ENCODE results near the gene LIMA1.

Gene LIMA1

DNA sequence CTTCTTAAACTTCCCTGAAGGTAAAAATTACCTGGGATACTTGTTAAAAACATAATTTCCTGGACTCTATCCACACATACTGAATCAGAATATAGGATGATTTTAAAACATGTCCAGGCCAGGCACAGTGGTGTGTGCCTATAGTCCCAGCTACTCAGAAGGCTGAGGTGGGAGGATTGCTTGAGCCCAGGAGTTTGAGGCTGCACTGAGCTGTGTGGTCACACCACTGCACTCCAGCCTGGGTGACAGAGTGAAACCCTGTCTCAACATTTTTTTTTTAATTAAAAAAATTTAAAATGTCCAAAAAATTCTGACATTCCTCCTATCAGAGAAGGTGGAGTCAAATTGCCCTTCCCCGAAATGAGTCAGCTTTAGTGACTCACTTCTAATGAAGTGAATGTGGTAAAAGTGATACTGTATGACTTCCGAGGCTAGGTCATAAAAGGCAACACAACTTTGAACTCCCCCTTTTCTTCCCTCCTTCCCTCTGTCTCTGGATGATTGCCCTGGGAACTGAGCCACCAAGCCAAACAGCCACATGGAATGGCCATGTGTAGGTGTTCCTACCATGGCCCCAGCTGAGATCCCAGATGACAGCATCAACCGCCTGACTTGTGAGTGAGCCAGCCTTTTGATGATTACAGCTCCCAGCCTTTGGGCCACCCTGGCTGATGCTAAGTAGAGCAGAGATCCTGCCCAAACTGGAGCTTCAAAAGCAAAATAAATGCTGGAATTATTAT is 36.3 kb downstream of the LIMA1 start:
- no peaks in the 10 kb centered on the region for H3F3A ChIP-seq (ENCODE audit: control insufficient read depth, insufficient read depth)
- no peaks in the 10 kb centered on the region for H4K20me1 ChIP-seq (ENCODE audit: control insufficient read depth, insufficient read depth, low read depth, low read length)
- TF ChIP-seq, protein P1, sequence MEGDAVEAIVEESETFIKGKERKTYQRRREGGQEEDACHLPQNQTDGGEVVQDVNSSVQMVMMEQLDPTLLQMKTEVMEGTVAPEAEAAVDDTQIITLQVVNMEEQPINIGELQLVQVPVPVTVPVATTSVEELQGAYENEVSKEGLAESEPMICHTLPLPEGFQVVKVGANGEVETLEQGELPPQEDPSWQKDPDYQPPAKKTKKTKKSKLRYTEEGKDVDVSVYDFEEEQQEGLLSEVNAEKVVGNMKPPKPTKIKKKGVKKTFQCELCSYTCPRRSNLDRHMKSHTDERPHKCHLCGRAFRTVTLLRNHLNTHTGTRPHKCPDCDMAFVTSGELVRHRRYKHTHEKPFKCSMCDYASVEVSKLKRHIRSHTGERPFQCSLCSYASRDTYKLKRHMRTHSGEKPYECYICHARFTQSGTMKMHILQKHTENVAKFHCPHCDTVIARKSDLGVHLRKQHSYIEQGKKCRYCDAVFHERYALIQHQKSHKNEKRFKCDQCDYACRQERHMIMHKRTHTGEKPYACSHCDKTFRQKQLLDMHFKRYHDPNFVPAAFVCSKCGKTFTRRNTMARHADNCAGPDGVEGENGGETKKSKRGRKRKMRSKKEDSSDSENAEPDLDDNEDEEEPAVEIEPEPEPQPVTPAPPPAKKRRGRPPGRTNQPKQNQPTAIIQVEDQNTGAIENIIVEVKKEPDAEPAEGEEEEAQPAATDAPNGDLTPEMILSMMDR (IDR thresholded peaks at IDR 0.05; ENCODE audit: low read depth, low read length, poor library complexity, severe bottlenecking), result no peak
- no peak for TF ChIP-seq EZH2phosphoT487 (IDR thresholded peaks at IDR 0.05; ENCODE audit: borderline replicate concordance, low read length)
- no peak overlapping the region for H3K4me3 ChIP-seq (ENCODE audit: low read length)
- H3K79me2 ChIP-seq (ENCODE audit: control insufficient read depth, low read length), result no peaks in the 10 kb centered on the region
- no peak overlapping the region for H3K27ac ChIP-seq (ENCODE audit: low read depth, low read length)
- no peaks in the 10 kb centered on the region for H3K4me1 ChIP-seq (ENCODE audit: control insufficient read depth, low read length)
- H3K4me2 ChIP-seq (ENCODE audit: low read length), result no peak overlapping the region
- no peaks in the 10 kb centered on the region for H3K36me3 ChIP-seq (ENCODE audit: control insufficient read depth, low read length)
- H3K9me3 ChIP-seq (ENCODE audit: control insufficient read depth, insufficient read depth, low read length), result no peaks in the 10 kb centered on the region
- peaks cover 4% of the 10 kb centered on the region; the same call in 1 of the 2 replicates for H3K27me3 ChIP-seq (ENCODE audit: control insufficient read depth, low read length)
- H3K9me2 ChIP-seq (replicated peaks; ENCODE audit: control insufficient read depth, low read length), result no peaks in the 10 kb centered on the region

DNA sequence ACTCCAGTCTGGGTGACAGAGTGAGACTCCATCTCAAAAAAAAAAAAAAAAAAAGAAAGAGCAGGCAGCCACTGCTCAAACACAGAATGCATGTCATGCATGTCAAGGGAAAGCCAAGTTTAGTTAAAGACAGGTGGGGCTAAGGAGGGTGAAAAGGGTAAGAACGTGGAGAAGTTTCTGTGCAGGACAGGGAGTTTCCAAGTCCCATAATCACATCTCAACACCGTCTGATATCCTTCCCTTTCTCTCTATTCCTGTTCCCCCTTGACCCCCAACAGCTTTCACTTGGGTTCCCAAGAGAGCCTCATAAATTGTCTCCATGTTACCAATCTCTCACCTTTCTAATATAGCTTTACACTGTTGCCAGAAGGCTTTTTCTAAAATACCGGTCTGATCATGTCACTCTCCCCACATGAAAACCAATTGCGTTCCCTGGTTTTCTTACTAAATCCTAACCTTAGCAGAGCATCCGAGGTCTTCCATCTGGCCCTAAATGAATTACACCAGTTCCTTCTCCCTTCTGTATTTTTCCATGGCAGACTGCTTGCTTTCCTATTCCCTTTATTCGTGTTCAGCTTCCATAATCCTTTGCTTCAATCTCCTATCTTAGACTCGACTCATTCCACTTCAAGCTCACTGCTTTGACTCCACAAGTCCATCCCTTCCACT is 37.0 kb downstream of the LIMA1 start:
- Histone ChIP-seq H3F3A (ENCODE audit: control insufficient read depth, insufficient read depth) (no peaks in the 10 kb centered on the region), H3K9me3 (ENCODE audit: control insufficient read depth, insufficient read depth, low read length) (no peaks in the 10 kb centered on the region), H3K9me2 (replicated peaks; ENCODE audit: control insufficient read depth, low read length) (no peaks in the 10 kb centered on the region), H3K4me1 (ENCODE audit: control insufficient read depth, low read length) (no peaks in the 10 kb centered on the region), H3K36me3 (ENCODE audit: control insufficient read depth, low read length) (no peaks in the 10 kb centered on the region), H4K20me1 (ENCODE audit: control insufficient read depth, insufficient read depth, low read depth, low read length) (no peaks in the 10 kb centered on the region), H3K79me2 (ENCODE audit: control insufficient read depth, low read length) (no peaks in the 10 kb centered on the region), H3K27me3 (ENCODE audit: control insufficient read depth, low read length) (peaks cover 4% of the 10 kb centered on the region; the same call in 1 of the 2 replicates), H3K4me3 (ENCODE audit: low read length) (no peak overlapping the region), H3K27ac (ENCODE audit: low read depth, low read length) (no peak overlapping the region), H3K4me2 (ENCODE audit: low read length) (no peak overlapping the region)
- TF ChIP-seq EZH2phosphoT487 (IDR thresholded peaks at IDR 0.05; ENCODE audit: borderline replicate concordance, low read length), result no peak
- TF ChIP-seq, protein P1 (IDR thresholded peaks at IDR 0.05; ENCODE audit: low read depth, low read length, poor library complexity, severe bottlenecking), result no peak

DNA sequence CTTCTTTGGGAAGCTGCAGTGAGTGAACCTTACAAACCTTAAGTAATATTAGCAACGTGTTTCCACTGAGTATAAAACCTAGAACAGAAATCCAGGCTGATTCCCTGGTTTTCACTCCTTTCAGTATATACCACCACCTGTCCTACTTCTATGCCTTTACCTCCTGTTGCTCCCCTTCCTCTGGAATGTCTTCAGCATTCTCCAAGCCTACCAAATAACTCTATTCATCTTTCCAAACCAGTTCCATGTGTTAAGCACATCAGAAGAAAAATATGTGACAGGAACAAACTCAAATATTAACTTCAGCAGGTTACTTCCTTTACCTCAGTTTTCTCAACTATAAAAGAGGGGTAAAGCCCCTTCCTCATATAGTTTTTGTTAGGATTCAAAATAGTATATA is 39.8 kb downstream of the LIMA1 start:
- Histone ChIP-seq H3K9me2 (replicated peaks; ENCODE audit: control insufficient read depth, low read length) (no peaks in the 10 kb centered on the region), H3K4me2 (ENCODE audit: low read length) (no peak overlapping the region), H3K9me3 (ENCODE audit: control insufficient read depth, insufficient read depth, low read length) (no peaks in the 10 kb centered on the region), H3K36me3 (ENCODE audit: control insufficient read depth, low read length) (no peaks in the 10 kb centered on the region), H3K27me3 (ENCODE audit: control insufficient read depth, low read length) (peaks cover 4% of the 10 kb centered on the region; the same call in 1 of the 2 replicates), H3K79me2 (ENCODE audit: control insufficient read depth, low read length) (no peaks in the 10 kb centered on the region), H4K20me1 (ENCODE audit: control insufficient read depth, insufficient read depth, low read depth, low read length) (no peaks in the 10 kb centered on the region), H3K27ac (ENCODE audit: low read depth, low read length) (no peak overlapping the region), H3K4me1 (ENCODE audit: control insufficient read depth, low read length) (no peaks in the 10 kb centered on the region), H3F3A (ENCODE audit: control insufficient read depth, insufficient read depth) (no peaks in the 10 kb centered on the region), H3K4me3 (ENCODE audit: low read length) (no peak overlapping the region)
- TF ChIP-seq EZH2phosphoT487 (IDR thresholded peaks at IDR 0.05; ENCODE audit: borderline replicate concordance, low read length), result no peak
- TF ChIP-seq, protein P1 (IDR thresholded peaks at IDR 0.05; ENCODE audit: low read depth, low read length, poor library complexity, severe bottlenecking), result no peak
